ENCODE results near the gene MLPH. TPM values are rescaled to one million over a fixed set of nuclear protein-coding genes. Genes with fewer than 3 reads are reported as not detected.

Gene MLPH
- total RNA-seq, 1 donor, result 40.6 TPM

DNA sequence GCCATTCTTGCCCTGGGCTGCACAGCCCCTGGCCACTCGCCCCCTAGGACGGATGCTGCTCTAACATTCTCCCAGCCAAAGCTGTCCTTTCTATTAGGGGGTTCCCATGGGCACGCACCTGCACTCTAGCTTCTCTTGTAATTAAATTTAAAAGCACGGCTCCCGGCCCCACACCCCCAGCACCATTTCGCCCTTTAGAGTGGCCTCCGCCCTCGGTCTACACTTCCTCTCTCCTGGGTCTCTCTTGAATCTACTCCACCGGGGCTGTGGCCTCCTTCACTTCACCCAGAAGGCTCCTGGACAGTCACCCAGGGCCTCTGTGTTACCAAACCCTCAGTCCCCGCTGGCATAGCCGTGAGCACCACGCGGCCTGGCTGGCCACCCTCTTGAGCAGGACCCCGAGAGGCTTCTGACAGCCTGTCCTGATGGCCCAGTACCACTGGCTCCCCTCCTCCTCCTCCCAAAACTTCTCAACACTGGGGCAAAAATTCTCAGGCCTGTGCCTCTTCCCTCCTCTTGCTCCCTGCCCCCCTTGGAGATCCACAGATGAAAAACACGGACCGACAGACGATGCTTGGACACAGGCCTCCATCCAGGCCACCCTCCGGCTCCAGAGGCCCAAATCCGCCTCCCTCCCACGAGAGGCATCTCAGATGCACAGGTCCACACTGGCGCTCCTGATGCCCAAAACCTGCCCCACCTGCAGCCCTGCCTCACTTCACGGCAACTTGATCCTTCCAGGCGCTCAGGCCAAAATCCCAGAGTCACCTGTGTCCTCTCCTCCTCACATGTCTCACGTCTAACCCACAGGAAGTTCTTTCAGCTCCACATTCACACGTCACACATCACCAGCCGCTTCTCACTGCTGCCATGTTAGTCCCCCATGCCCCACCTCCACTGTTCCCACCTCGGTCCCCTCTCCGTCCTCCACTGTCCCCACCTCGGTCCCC is 110.4 kb downstream of the MLPH start:
- no peak for DNase-seq (ENCODE audit: low read depth)
- no peak overlapping the region for H3K4me3 ChIP-seq (ENCODE audit: low read depth, low read length)
- no peak for TF ChIP-seq CTCF (IDR thresholded peaks at IDR 0.05; ENCODE audit: insufficient read depth, low read depth, low read length)

GRCh38 chr2:237598468-237599208 is 111.6 kb downstream of the MLPH start:
- DNase-seq (ENCODE audit: low read depth), result no peak

GRCh38 chr2:237599465-237600110 is 112.5 kb downstream of the MLPH start:
- no peak for DNase-seq (ENCODE audit: low read depth)
- no peak for TF ChIP-seq CTCF (IDR thresholded peaks at IDR 0.05; ENCODE audit: insufficient read depth, low read depth, low read length)
- H3K4me3 ChIP-seq (ENCODE audit: low read depth, low read length), result no peak overlapping the region

More at GRCh38 chr2:237598468-237599208, 111.6 kb downstream of the MLPH start:
- no peak overlapping the region for H3K4me3 ChIP-seq (ENCODE audit: low read depth, low read length)
- no peak for TF ChIP-seq CTCF (IDR thresholded peaks at IDR 0.05; ENCODE audit: insufficient read depth, low read depth, low read length)

GRCh38 chr2:237600205-237600846 is 113.3 kb downstream of the MLPH start:
- peak; percentile 38 for TF ChIP-seq CTCF (IDR thresholded peaks at IDR 0.05; ENCODE audit: insufficient read depth, low read depth, low read length)
- no peak overlapping the region for H3K4me3 ChIP-seq (ENCODE audit: low read depth, low read length)
- DNase-seq (ENCODE audit: low read depth), result peak; percentile 89

- no peak overlapping the region for H3K4me3 ChIP-seq (ENCODE audit: low read depth, low read length)
- no peak for TF ChIP-seq CTCF (IDR thresholded peaks at IDR 0.05; ENCODE audit: insufficient read depth, low read depth, low read length)
- DNase-seq (ENCODE audit: low read depth), result no peak
These were observed 114.5 kb downstream of the MLPH start for GRCh38 chr2:237601453-237602116.

GRCh38 chr2:237602409-237602808 is 115.4 kb downstream of the MLPH start:
- H3K4me3 ChIP-seq (ENCODE audit: low read depth, low read length), result no peak overlapping the region
- no peak for DNase-seq (ENCODE audit: low read depth)
- no peak for TF ChIP-seq CTCF (IDR thresholded peaks at IDR 0.05; ENCODE audit: insufficient read depth, low read depth, low read length)
